H4 (cell line): Measurements from ENCODE around the gene TMPRSS13. TPM values are rescaled to one million over a fixed set of nuclear protein-coding genes. Genes with fewer than 3 reads are reported as not detected.
"Not testable (repeated sequence)": the region's sequence is repeated elsewhere in the genome, so short reads cannot be mapped to it uniquely, and the experiment has no call there.

Experiments used
- DNase-seq: peaks from one replicate; pipeline ENCODE4 v3.0.0-alpha.2; 2015; ENCODE audit warnings: low spot score
- total RNA-seq: library from RNA; depleted of rRNA; stranded (reverse); fragments of >200 nt; shearing (Covaris generic); gene quantifications from 2 replicates; pipeline ENCODE4 v1.2.3, GENCODE V29; 2014

The TMPRSS13 gene
- total RNA-seq, 1 experiment from 2014 or later: 0.33 TPM

GRCh38 chr11:117930668-117931330, 1.6 kb upstream of the TMPRSS13 start:
- no peak for DNase-seq

- DNase-seq: no peak
These were observed 841 bp upstream of the TMPRSS13 start for GRCh38 chr11:117929916-117930570.

GRCh38 chr11:117928446-117929141, 608 bp downstream of the TMPRSS13 start:
- no peak for DNase-seq

- no peak for DNase-seq
These were observed 1.3 kb downstream of the TMPRSS13 start for GRCh38 chr11:117927926-117928325.

- DNase-seq: not testable (repeated sequence)
These were observed 3.0 kb downstream of the TMPRSS13 start for GRCh38 chr11:117926166-117926565.

- no peak for DNase-seq
These were observed 3.8 kb downstream of the TMPRSS13 start for GRCh38 chr11:117925198-117925925.

GRCh38 chr11:117924631-117925170, 4.5 kb downstream of the TMPRSS13 start:
- no peak for DNase-seq

GRCh38 chr11:117923773-117924172, 5.4 kb downstream of the TMPRSS13 start:
- DNase-seq: no peak

GRCh38 chr11:117923275-117923674, 5.9 kb downstream of the TMPRSS13 start:
- no peak for DNase-seq

- no peak for DNase-seq
These were observed 7.3 kb downstream of the TMPRSS13 start for GRCh38 chr11:117921893-117922292.

GRCh38 chr11:117921456-117921855, 7.7 kb downstream of the TMPRSS13 start:
- DNase-seq: no peak

- DNase-seq: no peak
These were observed 9.4 kb downstream of the TMPRSS13 start for GRCh38 chr11:117919781-117920221.

GRCh38 chr11:117919341-117919740, 9.9 kb downstream of the TMPRSS13 start:
- DNase-seq: no peak

GRCh38 chr11:117918366-117919255, 10.6 kb downstream of the TMPRSS13 start:
- no peak for DNase-seq

- DNase-seq: no peak
These were observed 11.5 kb downstream of the TMPRSS13 start for GRCh38 chr11:117917591-117918151.

GRCh38 chr11:117916956-117917355, 12.2 kb downstream of the TMPRSS13 start:
- DNase-seq: no peak

GRCh38 chr11:117915672-117916235, 13.4 kb downstream of the TMPRSS13 start:
- no peak for DNase-seq

- no peak for DNase-seq
These were observed 14.1 kb downstream of the TMPRSS13 start for GRCh38 chr11:117914991-117915618.

GRCh38 chr11:117914398-117914761, 14.8 kb downstream of the TMPRSS13 start:
- no peak for DNase-seq
